ENCODE data around the gene TAF6. TPM values are rescaled to one million over a fixed set of nuclear protein-coding genes. Genes with fewer than 3 reads are reported as not detected.

TAF6 gene
- total RNA-seq, 6 experiments from 2014 or later = 66.4 to 78.6 (median 77.4) TPM

DNA sequence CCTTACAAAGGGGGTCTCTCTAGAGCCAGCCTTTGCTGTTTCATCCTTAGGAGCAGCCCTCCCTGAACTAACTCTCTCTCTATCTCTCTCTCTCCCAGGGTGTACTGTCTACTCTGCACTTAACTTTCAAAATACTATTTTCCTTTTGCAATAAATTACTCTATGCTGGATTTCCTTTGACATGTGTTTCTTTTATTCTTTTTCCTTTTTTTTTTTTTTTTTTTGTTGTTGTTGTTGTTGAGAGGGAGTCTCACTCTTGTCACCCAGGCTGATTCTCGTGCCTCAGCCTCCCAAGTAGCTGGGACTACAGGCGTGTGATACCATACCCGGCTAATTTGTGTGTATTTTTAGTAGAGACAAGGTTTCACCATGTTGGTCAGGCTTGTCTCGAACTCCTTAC, 36.2 kb downstream of the TAF6 start:
- peaks cover 59% of the 10 kb centered on the region for H3K4me1 Mint-ChIP-seq (ENCODE audit: low read depth)
- no peaks in the 10 kb centered on the region for H3K27me3 Mint-ChIP-seq (ENCODE audit: insufficient read depth)
- H3K27ac Mint-ChIP-seq = peak overlapping the region; percentile 47
- H3K36me3 Mint-ChIP-seq (ENCODE audit: low read depth) = peaks cover 22% of the 10 kb centered on the region
- DNase-seq = no peak
- no peaks in the 10 kb centered on the region for H3K9me3 Mint-ChIP-seq
- H3K4me3 Mint-ChIP-seq = no peak overlapping the region; the same call in 1 of the 2 replicates
- TF ChIP-seq, protein P1, sequence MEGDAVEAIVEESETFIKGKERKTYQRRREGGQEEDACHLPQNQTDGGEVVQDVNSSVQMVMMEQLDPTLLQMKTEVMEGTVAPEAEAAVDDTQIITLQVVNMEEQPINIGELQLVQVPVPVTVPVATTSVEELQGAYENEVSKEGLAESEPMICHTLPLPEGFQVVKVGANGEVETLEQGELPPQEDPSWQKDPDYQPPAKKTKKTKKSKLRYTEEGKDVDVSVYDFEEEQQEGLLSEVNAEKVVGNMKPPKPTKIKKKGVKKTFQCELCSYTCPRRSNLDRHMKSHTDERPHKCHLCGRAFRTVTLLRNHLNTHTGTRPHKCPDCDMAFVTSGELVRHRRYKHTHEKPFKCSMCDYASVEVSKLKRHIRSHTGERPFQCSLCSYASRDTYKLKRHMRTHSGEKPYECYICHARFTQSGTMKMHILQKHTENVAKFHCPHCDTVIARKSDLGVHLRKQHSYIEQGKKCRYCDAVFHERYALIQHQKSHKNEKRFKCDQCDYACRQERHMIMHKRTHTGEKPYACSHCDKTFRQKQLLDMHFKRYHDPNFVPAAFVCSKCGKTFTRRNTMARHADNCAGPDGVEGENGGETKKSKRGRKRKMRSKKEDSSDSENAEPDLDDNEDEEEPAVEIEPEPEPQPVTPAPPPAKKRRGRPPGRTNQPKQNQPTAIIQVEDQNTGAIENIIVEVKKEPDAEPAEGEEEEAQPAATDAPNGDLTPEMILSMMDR (IDR thresholded peaks at IDR 0.05) = no peak

GRCh38 chr7:100081535-100082102, 37.5 kb downstream of the TAF6 start, which contains the start of gene ZNF3:
Gene ZNF3, minus strand, starts transcription at chr7:100081723. Its CDS starts 4,366 bp downstream, at chr7:100077357.
- DNase-seq = peak; percentile 99
- Mint-ChIP-seq H3K4me3 (peak within 1 kb of the TSS; percentile 97), H3K9me3 (no peaks in the 10 kb centered on the region), H3K27me3 (ENCODE audit: insufficient read depth) (no peaks in the 10 kb centered on the region), H3K36me3 (ENCODE audit: low read depth) (peaks cover 28% of the 10 kb centered on the region), H3K4me1 (ENCODE audit: low read depth) (peaks cover 45% of the 10 kb centered on the region), H3K27ac (peak within 1 kb of the TSS; percentile 87)
- TF ChIP-seq, protein P1 (IDR thresholded peaks at IDR 0.05) = peak; percentile 98

DNA sequence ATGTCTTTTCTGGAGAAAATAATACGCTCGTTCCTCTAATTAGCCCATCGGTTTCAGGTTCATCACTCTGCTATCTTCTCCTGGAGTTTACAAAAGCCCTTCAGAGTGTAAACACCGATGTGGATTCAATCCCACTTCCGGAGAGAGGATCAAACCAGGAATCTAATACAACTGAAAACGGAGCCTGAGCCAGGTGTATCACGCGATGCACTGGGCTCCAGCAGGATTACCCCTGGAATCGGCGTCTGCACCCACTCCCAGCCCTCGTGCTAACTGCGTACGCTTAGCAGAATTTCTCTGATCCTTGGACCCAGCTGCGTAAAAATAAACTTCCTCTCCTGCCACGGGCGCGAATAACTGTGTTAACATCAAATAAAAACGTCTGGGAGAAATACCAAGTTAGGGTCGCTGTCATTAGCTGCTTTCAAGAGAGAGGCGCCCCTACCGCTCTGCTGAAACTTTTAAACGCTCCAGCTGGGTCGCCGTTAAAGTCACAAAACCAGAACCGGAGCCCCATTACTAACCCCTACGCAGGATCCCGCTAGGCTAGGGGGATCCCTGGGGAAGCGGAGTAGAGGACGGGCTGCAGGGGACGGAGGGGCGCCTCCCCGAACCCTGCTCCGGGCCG, 38.1 kb downstream of the TAF6 start:
- DNase-seq = no peak
- Mint-ChIP-seq H3K27me3 (ENCODE audit: insufficient read depth) (no peaks in the 10 kb centered on the region), H3K27ac (peak overlapping the region; percentile 87), H3K4me1 (ENCODE audit: low read depth) (peaks cover 41% of the 10 kb centered on the region), H3K36me3 (ENCODE audit: low read depth) (peaks cover 34% of the 10 kb centered on the region), H3K9me3 (no peaks in the 10 kb centered on the region; the same call in 1 of the 2 replicates), H3K4me3 (peak overlapping the region; percentile 97)
- TF ChIP-seq, protein P1 (IDR thresholded peaks at IDR 0.05) = no peak

DNA sequence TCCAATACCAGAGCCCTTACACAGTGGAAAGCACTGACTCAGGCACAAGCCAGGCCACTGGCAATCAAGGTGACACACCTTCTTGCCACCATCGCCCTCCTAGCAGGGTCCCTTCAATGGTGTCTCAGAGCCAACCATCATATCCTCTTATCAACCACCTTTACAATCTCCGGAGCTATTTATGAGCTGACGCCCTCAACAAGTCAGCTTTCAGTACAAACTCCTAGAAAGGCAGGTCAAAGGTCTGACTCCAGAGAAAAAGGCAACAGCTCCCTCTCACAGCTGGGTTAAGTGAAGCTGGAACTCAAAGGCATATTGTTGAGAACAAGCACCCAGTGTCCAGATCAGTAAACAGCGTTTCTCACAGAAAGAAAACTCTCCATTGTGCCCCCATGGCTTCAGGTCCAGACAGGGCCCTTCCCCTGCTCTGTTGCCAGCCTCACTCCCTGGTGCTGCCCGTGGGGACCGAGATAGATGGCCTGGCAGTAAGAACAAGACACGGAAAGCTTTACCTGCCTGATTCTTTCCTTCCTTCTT, 40.1 kb downstream of the TAF6 start:
- no peaks in the 10 kb centered on the region for H3K27me3 Mint-ChIP-seq (ENCODE audit: insufficient read depth)
- H3K9me3 Mint-ChIP-seq = no peaks in the 10 kb centered on the region; the same call in none of the 2 replicates
- peak overlapping the region; percentile 10; the same call in 1 of the 2 replicates for H3K4me3 Mint-ChIP-seq
- peak overlapping the region; percentile 53; the same call in 1 of the 2 replicates for H3K27ac Mint-ChIP-seq
- peaks cover 34% of the 10 kb centered on the region for H3K4me1 Mint-ChIP-seq (ENCODE audit: low read depth)
- DNase-seq = no peak
- peaks cover 53% of the 10 kb centered on the region for H3K36me3 Mint-ChIP-seq (ENCODE audit: low read depth)
- TF ChIP-seq, protein P1 (IDR thresholded peaks at IDR 0.05) = no peak

DNA sequence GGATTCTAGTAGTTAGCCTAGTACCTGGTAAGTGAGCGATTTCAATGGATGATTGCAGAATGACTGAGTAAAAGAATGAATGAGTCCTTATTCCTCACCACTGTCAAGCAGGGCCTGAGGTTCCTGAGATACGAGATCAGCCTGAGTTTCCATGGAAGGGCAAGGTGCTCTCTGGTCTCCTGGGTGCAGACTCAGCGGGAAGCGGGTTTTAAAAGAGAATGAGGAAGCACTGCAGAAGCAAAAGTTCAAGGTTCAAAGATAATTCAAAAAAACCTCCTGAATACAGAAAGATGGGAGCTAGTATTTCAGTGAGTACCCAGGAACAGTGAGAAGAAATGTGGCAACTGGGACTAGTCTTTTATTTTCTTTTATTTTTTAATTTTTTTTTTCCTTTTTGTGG, 42.0 kb downstream of the TAF6 start:
- Mint-ChIP-seq H3K27ac (no peak overlapping the region), H3K9me3 (peaks cover 18% of the 10 kb centered on the region), H3K4me1 (ENCODE audit: low read depth) (peaks cover 25% of the 10 kb centered on the region), H3K27me3 (ENCODE audit: insufficient read depth) (peaks cover under 1% of the 10 kb centered on the region; the same call in 1 of the 2 replicates), H3K4me3 (no peak overlapping the region), H3K36me3 (ENCODE audit: low read depth) (peaks cover 72% of the 10 kb centered on the region)
- DNase-seq = no peak
- TF ChIP-seq, protein P1 (IDR thresholded peaks at IDR 0.05) = no peak

All from HFFc6 (cell line).